Measurements from ENCODE around the gene MAGI1. TPM values are rescaled to one million over a fixed set of nuclear protein-coding genes. Genes with fewer than 3 reads are reported as not detected.

MAGI1 gene
- polyA plus RNA-seq, 1 of the 3 experiments (the other 2 are of a cell fraction), result 10.3 TPM

GRCh38 chr3:65712140-65712539 lies 326.6 kb downstream of the MAGI1 start:
- H2AFZ ChIP-seq (ENCODE audit: low read depth), result no peak overlapping the region
- no peaks in the 10 kb centered on the region; the same call in 1 of the 2 replicates for H3K79me2 ChIP-seq (ENCODE audit: insufficient read depth)
- H3F3A ChIP-seq (replicated peaks; ENCODE audit: insufficient read depth), result no peaks in the 10 kb centered on the region
- no peak overlapping the region for H3K4me2 ChIP-seq
- H3K9me3 ChIP-seq, result no peaks in the 10 kb centered on the region
- ChIA-PET POLR2A (no interaction called here), CTCF (interaction anchor here (0.8 to 1.5 kb wide), 3 partner anchors 9 to 273 kb away, joined by 3 read pairs; no protein-coding TSS in a partner anchor)
- peaks cover 0 to 15% of the 10 kb centered on the region in 2 experiments; a peak in 2 of 4 replicates for H3K4me1 ChIP-seq (ENCODE audit: control insufficient read depth in 1 of 2, insufficient read depth in 2 of 2, low read depth in 1 of 2, low read length in 1 of 2)
- no peak overlapping the region for H3K4me3 ChIP-seq (ENCODE audit: low read depth in 2 of 2, low read length in 1 of 2)
- DNase-seq, result no peak
- no peaks in the 10 kb centered on the region for H4K20me1 ChIP-seq (ENCODE audit: insufficient read depth)
- no peaks in the 10 kb centered on the region for H3K36me3 ChIP-seq (replicated peaks in 1 of 2; ENCODE audit: control insufficient read depth in 1 of 2, insufficient read depth in 2 of 2, low read length in 1 of 2)
- 77% methylated on average over 4 of the region's 5 CpGs for WGBS (ENCODE audit: low lambda C conversion rate)
- H3K9me2 ChIP-seq, result no peaks in the 10 kb centered on the region
- peak overlapping the region in 1 of 2 experiments; percentile 69; a peak in 1 of 4 replicates for H3K27ac ChIP-seq (ENCODE audit: low read depth in 2 of 2, low read length in 1 of 2)
- no peak for TF ChIP-seq TEAD4 (IDR thresholded peaks at IDR 0.05; ENCODE audit: borderline replicate concordance, insufficient read depth)
- TF ChIP-seq, protein P1, sequence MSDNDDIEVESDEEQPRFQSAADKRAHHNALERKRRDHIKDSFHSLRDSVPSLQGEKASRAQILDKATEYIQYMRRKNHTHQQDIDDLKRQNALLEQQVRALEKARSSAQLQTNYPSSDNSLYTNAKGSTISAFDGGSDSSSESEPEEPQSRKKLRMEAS (IDR thresholded peaks at IDR 0.05; ENCODE audit: low read depth), result no peak
- no peaks in the 10 kb centered on the region for H3K27me3 ChIP-seq (ENCODE audit: insufficient read depth)
- no peak overlapping the region for H3K9ac ChIP-seq

- CTCF ChIA-PET, result interaction anchor here (1.5 kb wide), 1 partner anchor 31 kb away, joined by 3 read pairs; no protein-coding TSS in a partner anchor
- DNase-seq, result no peak
- no peak overlapping the region for H3K4me2 ChIP-seq
These were observed 331.7 kb downstream of the MAGI1 start for GRCh38 chr3:65706776-65707568.

DNA sequence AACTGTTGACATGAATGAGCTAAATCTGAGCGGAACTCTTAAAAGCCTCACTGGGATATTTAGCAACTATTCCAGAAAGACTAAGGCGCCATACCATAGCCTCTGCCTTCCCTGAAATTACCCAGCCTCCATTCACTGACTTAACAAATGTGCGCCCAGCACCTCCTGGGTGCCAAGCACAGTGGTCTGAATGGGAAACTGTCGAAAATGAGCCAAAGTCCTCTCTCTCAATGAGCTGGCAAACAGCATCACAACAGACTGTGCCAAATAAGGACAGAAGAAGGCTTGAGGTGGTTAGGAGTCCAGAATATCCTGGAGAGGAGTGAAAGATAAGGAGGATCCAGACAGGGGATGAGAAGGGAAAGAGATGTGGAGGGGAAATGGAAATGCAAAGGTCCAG lies 332.4 kb downstream of the MAGI1 start:
- H3K4me1 ChIP-seq (ENCODE audit: control insufficient read depth in 1 of 2, insufficient read depth in 2 of 2, low read depth in 1 of 2, low read length in 1 of 2), result no peaks in the 10 kb centered on the region
- WGBS (ENCODE audit: low lambda C conversion rate), result 73% methylated on average over 4 of the region's 4 CpGs
- H3K36me3 ChIP-seq (replicated peaks in 1 of 2; ENCODE audit: control insufficient read depth in 1 of 2, insufficient read depth in 2 of 2, low read length in 1 of 2), result no peaks in the 10 kb centered on the region
- no peaks in the 10 kb centered on the region for H3F3A ChIP-seq (replicated peaks; ENCODE audit: insufficient read depth)
- H4K20me1 ChIP-seq (ENCODE audit: insufficient read depth), result no peaks in the 10 kb centered on the region
- ChIA-PET CTCF (interaction anchor here (0.6 to 1.9 kb wide), 4 partner anchors 30 to 267 kb away, joined by 3 to 6 read pairs (median 3); no protein-coding TSS in a partner anchor), POLR2A (no interaction called here)
- no peak overlapping the region for H3K4me2 ChIP-seq
- no peak overlapping the region for H3K9ac ChIP-seq
- no peak for DNase-seq
- TF ChIP-seq CTCF (IDR thresholded peaks at IDR 0.05), result no peak
- H3K27ac ChIP-seq (ENCODE audit: low read depth in 2 of 2, low read length in 1 of 2), result no peak overlapping the region
- no peak overlapping the region for H3K4me3 ChIP-seq (ENCODE audit: low read depth in 2 of 2, low read length in 1 of 2)
- H2AFZ ChIP-seq (ENCODE audit: low read depth), result no peak overlapping the region
- H3K9me3 ChIP-seq, result no peaks in the 10 kb centered on the region
- H3K79me2 ChIP-seq (ENCODE audit: insufficient read depth), result no peaks in the 10 kb centered on the region; the same call in 1 of the 2 replicates
- no peaks in the 10 kb centered on the region for H3K27me3 ChIP-seq (ENCODE audit: insufficient read depth)
- H3K9me2 ChIP-seq, result no peaks in the 10 kb centered on the region

More at GRCh38 chr3:65706776-65707568, 331.7 kb downstream of the MAGI1 start:
- Histone ChIP-seq H3K27me3 (ENCODE audit: insufficient read depth) (no peaks in the 10 kb centered on the region), H3K79me2 (ENCODE audit: insufficient read depth) (no peaks in the 10 kb centered on the region; the same call in 1 of the 2 replicates), H3K9ac (no peak overlapping the region), H3K27ac (ENCODE audit: low read depth in 2 of 2, low read length in 1 of 2) (no peak overlapping the region), H3K4me1 (ENCODE audit: control insufficient read depth in 1 of 2, insufficient read depth in 2 of 2, low read depth in 1 of 2, low read length in 1 of 2) (no peaks in the 10 kb centered on the region), H3K4me3 (ENCODE audit: low read depth in 2 of 2, low read length in 1 of 2) (no peak overlapping the region), H4K20me1 (ENCODE audit: insufficient read depth) (no peaks in the 10 kb centered on the region), H3K36me3 (replicated peaks in 1 of 2; ENCODE audit: control insufficient read depth in 1 of 2, insufficient read depth in 2 of 2, low read length in 1 of 2) (no peaks in the 10 kb centered on the region), H2AFZ (ENCODE audit: low read depth) (no peak overlapping the region), H3K9me3 (no peaks in the 10 kb centered on the region), H3K9me2 (no peaks in the 10 kb centered on the region), H3F3A (replicated peaks; ENCODE audit: insufficient read depth) (no peaks in the 10 kb centered on the region)
- POLR2A ChIA-PET, result no interaction called here
- no peak for TF ChIP-seq FOXM1 (IDR thresholded peaks at IDR 0.05; ENCODE audit: low read depth)
- no peak for TF ChIP-seq TEAD4 (IDR thresholded peaks at IDR 0.05; ENCODE audit: borderline replicate concordance, insufficient read depth)
- no peak for TF ChIP-seq YY1 (IDR thresholded peaks at IDR 0.05; ENCODE audit: low read depth)
- 88% methylated on average over 13 of the region's 13 CpGs for WGBS (ENCODE audit: low lambda C conversion rate)

Measured in SK-N-SH (cell line).